Natural killer cell (primary cell): ENCODE measurements around the gene GREB1. TPM values are rescaled to one million over a fixed set of nuclear protein-coding genes. Genes with fewer than 3 reads are reported as not detected.

Experiments used
- ATAC-seq, 3 donors: fragments of 150-1000 bp in 2 of 3; fragments of 200-7000 bp in 1 of 3; cut with Tn5 transposase; 1 replicate in 1 of 3; 2 replicates in 2 of 3; pipeline ENCODE4 v1.10.0; 2021; ENCODE audit warnings: mild to moderate bottlenecking in 2 of 3, moderate library complexity in 2 of 3
- DNase-seq, 2 donors: peaks; one replicate each; pipeline versions ENCODE4 v3.0.0 to v3.0.0-alpha.2; 2013 to 2021; ENCODE audit warnings: mixed read lengths in 1 of 2
- H3K27ac ChIP-seq: one replicate; pipeline ENCODE4 v1.5.1; 2013; ENCODE audit warnings: mild to moderate bottlenecking, low read length
- H3K27me3 ChIP-seq: one replicate; pipeline ENCODE4 v1.6.1; 2013; ENCODE audit warnings: low read length; ENCODE audit not compliant: control insufficient read depth, insufficient read depth
- H3K36me3 ChIP-seq: one replicate; pipeline ENCODE4 v1.6.1; 2013; ENCODE audit warnings: low read length; ENCODE audit not compliant: control insufficient read depth, insufficient read depth
- H3K4me1 ChIP-seq: one replicate; pipeline ENCODE4 v1.6.1; 2013; ENCODE audit warnings: low read length; ENCODE audit not compliant: control insufficient read depth, insufficient read depth
- H3K4me3 ChIP-seq: one replicate; pipeline ENCODE4 v1.5.1; 2013; ENCODE audit warnings: low read length
- H3K9me3 ChIP-seq: one replicate; pipeline ENCODE4 v1.6.1; 2013; ENCODE audit warnings: low read length; ENCODE audit not compliant: control insufficient read depth, insufficient read depth
- H3K27ac Mint-ChIP-seq, 2 donors: one replicate each; pipeline ENCODE4 v1.8.0; 2022; ENCODE audit warnings: mild to moderate bottlenecking in 2 of 2, mixed read lengths in 2 of 2, moderate library complexity in 1 of 2
- H3K27me3 Mint-ChIP-seq, 2 donors: one replicate each; pipeline ENCODE4 v1.8.0; 2022; ENCODE audit warnings: low read depth in 2 of 2, mixed read lengths in 2 of 2
- H3K36me3 Mint-ChIP-seq: one replicate; pipeline ENCODE4 v1.8.0; 2022; ENCODE audit warnings: mixed read lengths
- H3K4me1 Mint-ChIP-seq, 2 donors: one replicate each; pipeline ENCODE4 v1.8.0; 2022; ENCODE audit warnings: mixed read lengths in 2 of 2
- H3K4me3 Mint-ChIP-seq: one replicate; pipeline ENCODE4 v1.8.0; 2022; ENCODE audit warnings: mild to moderate bottlenecking, moderate library complexity, mixed read lengths
- H3K9me3 Mint-ChIP-seq, 2 donors: one replicate each; pipeline ENCODE4 v1.8.0; 2022; ENCODE audit warnings: mixed read lengths in 2 of 2
- WGBS: methylation state at CpG from one replicate; pipeline ENCODE4 v1.1.7; 2013; ENCODE audit warnings: missing lambda C conversion rate; ENCODE audit not compliant: insufficient coverage; 5-methylcytosine and 5-hydroxymethylcytosine counted together
- intact Hi-C: fragments of 100-400 bp; cut with micrococcal nuclease; formaldehyde crosslinking; loops from one replicate; pipeline ENCODE4 v1.14.2; 2022
- total RNA-seq, 4 donors: library from RNA; stranded (reverse); fragments of 120-200 nt in 1 of 4; gene quantifications; one replicate each; pipeline versions ENCODE4 v1.2.3 to v1.2.4, GENCODE V29; 2013 to 2022
- TF ChIP-seq, protein P1 (sequence below): fragments of 200-600 bp; IDR thresholded peaks from one replicate; pipeline ENCODE4 v1.8.0; 2022; ENCODE audit warnings: antibody characterized with exemption

The GREB1 gene
- total RNA-seq, 3 donors from 2014 or later (not counting 1 experiment from before 2014, with no cell fraction given) = 0.85 to 2.5 (median 2.4) TPM

DNA sequence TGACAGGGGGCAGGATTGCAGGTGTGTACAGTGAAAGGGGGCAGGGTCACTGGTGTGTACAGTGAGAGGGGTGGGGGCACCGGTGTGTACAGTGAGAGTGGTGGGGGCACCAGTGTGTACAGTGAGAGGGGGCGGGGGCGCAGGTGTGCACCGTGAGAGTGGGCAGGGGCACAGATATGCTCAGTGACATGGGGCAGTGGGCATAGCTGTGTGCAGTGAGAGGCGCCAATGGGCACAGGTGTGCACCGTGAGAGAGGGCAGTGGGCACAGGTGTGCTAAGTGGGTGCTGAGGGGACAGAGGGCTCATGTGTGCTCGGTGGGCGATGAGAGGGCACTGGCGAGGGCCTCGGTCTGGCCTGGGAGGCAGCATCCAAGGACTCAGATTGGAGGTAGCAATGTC, 63.0 kb downstream of the GREB1 start:
- H3K4me1 Mint-ChIP-seq = no peaks in the 10 kb centered on the region
- Histone ChIP-seq H3K4me3 (no peak overlapping the region), H3K27ac (no peak overlapping the region), H3K27me3 (no peaks in the 10 kb centered on the region), H3K36me3 (no peaks in the 10 kb centered on the region), H3K4me1 (no peaks in the 10 kb centered on the region), H3K9me3 (no peaks in the 10 kb centered on the region)
- TF ChIP-seq, protein P1, sequence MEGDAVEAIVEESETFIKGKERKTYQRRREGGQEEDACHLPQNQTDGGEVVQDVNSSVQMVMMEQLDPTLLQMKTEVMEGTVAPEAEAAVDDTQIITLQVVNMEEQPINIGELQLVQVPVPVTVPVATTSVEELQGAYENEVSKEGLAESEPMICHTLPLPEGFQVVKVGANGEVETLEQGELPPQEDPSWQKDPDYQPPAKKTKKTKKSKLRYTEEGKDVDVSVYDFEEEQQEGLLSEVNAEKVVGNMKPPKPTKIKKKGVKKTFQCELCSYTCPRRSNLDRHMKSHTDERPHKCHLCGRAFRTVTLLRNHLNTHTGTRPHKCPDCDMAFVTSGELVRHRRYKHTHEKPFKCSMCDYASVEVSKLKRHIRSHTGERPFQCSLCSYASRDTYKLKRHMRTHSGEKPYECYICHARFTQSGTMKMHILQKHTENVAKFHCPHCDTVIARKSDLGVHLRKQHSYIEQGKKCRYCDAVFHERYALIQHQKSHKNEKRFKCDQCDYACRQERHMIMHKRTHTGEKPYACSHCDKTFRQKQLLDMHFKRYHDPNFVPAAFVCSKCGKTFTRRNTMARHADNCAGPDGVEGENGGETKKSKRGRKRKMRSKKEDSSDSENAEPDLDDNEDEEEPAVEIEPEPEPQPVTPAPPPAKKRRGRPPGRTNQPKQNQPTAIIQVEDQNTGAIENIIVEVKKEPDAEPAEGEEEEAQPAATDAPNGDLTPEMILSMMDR = no peak
- DNase-seq (no peak), ATAC-seq (no peak)
- no peak overlapping the region for H3K4me3 Mint-ChIP-seq
- no peaks in the 10 kb centered on the region for H3K36me3 Mint-ChIP-seq
- no peak overlapping the region for H3K27ac Mint-ChIP-seq
- H3K27me3 Mint-ChIP-seq = no peaks in the 10 kb centered on the region
- intact Hi-C loops = no loop called here
- 94% methylated on average over 10 of the region's 10 CpGs for WGBS
- no peaks in the 10 kb centered on the region for H3K9me3 Mint-ChIP-seq

DNA sequence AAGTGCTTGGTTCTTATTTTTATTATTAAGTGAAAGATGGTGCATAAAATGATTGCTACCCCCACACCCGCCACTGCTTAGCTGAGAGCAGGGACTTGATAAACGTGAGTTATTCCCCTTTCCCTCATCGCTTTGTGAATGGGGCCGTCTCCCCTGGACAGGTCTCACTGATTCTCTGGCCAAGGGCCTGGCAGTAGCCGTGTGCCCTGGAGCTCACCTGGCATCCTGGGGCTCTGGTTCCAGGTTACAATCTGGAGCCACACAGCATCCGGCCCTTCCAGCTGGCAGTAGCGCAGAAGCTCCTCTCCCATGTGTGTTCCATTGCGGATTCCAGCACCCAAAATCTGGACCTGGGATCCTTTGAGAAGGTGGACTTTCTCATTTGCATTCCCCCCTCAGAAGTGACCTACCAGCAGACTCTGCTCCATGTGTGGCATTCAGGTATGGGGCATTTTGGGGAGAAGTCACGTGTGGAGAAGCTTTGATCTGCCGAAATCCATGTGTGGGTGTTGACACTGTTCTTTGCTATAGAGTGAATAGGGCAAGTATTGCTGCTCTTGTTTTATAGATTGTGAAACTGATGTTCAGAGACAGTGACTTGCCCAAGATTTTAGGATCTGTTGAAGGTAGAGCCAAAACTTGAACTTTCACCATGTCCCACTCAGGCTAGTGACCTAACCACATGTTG, 63.8 kb downstream of the GREB1 start:
- Mint-ChIP-seq H3K27me3 (no peaks in the 10 kb centered on the region), H3K9me3 (no peaks in the 10 kb centered on the region), H3K4me3 (no peak overlapping the region), H3K4me1 (no peaks in the 10 kb centered on the region), H3K27ac (no peak overlapping the region), H3K36me3 (no peaks in the 10 kb centered on the region)
- Histone ChIP-seq H3K27me3 (no peaks in the 10 kb centered on the region), H3K27ac (no peak overlapping the region), H3K9me3 (no peaks in the 10 kb centered on the region), H3K4me3 (no peak overlapping the region), H3K4me1 (no peaks in the 10 kb centered on the region), H3K36me3 (no peaks in the 10 kb centered on the region)
- 89% methylated on average over 10 of the region's 10 CpGs for WGBS
- TF ChIP-seq, protein P1 = no peak
- intact Hi-C loops = no loop called here
- DNase-seq (no peak), ATAC-seq (no peak)

DNA sequence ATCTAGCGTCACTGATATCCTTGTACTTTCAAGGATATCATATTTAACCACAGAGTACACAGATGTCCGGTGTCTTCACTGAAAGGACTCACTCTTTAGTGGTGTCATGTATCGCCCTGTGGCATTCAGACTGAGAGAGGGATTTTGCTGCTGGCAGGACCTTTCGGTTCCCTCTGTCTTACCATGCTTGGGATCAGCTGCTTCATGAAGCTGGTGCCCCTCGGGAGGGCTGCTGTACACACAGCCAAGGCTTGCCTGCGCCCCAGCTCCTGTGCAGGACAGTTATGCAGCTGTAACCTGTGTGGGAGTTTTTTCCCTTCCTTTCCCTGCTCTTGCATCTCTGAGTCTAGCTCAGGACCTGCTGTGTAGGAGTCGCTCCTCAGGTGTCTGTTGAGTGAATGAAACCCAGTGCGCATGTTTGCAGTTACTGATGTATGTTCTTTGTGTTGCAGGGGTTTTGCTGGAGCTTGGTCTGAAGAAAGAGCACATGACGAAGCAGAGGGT, 64.4 kb downstream of the GREB1 start:
- Histone ChIP-seq H3K4me1 (no peaks in the 10 kb centered on the region), H3K4me3 (no peak overlapping the region), H3K9me3 (no peaks in the 10 kb centered on the region), H3K27me3 (no peaks in the 10 kb centered on the region), H3K36me3 (no peaks in the 10 kb centered on the region), H3K27ac (no peak overlapping the region)
- 70% methylated on average over 9 of the region's 9 CpGs for WGBS
- Mint-ChIP-seq H3K36me3 (no peaks in the 10 kb centered on the region), H3K27me3 (no peaks in the 10 kb centered on the region), H3K4me3 (no peak overlapping the region), H3K9me3 (no peaks in the 10 kb centered on the region), H3K4me1 (no peaks in the 10 kb centered on the region), H3K27ac (no peak overlapping the region)
- intact Hi-C loops = no loop called here
- TF ChIP-seq, protein P1 = no peak
- ATAC-seq = no peak
- no peak for DNase-seq
